Measurements from ENCODE around the gene DMRT3. TPM values are rescaled to one million over a fixed set of nuclear protein-coding genes. Genes with fewer than 3 reads are reported as not detected.
A peak's percentile ranks its signal among the peaks of the same experiment; 100 is the strongest.

DMRT3 gene
- total RNA-seq, 8 experiments from 2014 or later = 0.10 to 2.4 (median 0.80) TPM; not detected in 2

DNA sequence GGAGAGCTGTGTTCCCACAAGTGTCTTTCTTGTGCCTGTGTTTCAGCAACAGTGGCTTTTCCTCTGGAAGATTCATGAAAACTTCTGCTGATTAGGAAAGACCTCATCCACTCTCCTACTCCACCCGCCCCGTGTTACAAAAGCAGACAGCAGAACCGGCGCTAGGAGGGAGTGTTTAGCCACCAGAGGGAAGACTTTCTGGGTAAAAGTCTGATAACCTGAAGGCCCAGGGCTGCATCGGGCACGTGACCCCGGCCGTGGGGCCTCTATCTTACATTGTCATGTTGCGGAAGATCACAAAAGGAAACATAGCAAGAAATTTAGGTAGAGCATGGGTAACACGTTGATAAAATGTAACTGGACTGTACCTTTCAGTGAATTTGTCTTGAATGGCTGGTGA is 41.7 kb downstream of the DMRT3 start:
- H3K4me3 ChIP-seq = no peak overlapping the region
- in situ Hi-C loops (cut with MboI; ENCODE audit: low pct_unique_long_range_greater_than_20kb in 2 of 9, low sequenced_read_pairs in 9 of 9, unreplicated experiment in 9 of 9) = loop anchor here in 4 of 9 experiments (25.0 kb wide), 2 partner anchors 131 to 406 kb away; no protein-coding TSS in a partner anchor
- no peaks in the 10 kb centered on the region for H3K4me1 ChIP-seq (replicated peaks in 1 of 2)
- 0 to 45% (median 23%) methylated on average over 1 to 10 of the region's 10 CpGs for WGBS, 10 experiments
- peak in 3 of 8 experiments; percentile 27 to 65 (median 64) for ATAC-seq (replicated peaks in 6 of 8)
- H3K27ac ChIP-seq = no peak overlapping the region

DNA sequence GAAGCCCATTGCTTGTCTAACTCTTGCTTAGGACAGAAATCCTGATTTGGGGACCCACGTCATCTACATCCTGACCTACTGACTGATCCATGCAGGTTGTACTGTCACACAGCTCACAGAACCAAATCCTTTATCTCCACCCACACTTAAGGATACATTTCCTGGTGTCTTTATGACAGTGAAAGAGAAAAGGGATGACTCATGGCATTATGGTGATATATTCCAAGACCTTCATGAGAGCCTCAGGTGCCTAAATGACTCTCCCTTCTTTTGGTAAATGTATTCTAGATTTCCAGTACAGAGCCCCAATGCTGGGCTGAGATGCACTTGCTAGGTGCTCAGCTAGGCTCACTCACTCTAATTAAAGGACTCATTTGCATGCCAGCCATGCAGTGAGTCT is 47.7 kb downstream of the DMRT3 start:
- 0 to 100% (median 88%) methylated on average over 1 of the region's 1 CpG; no CpG with 5 or more reads in 3 of the 10 experiments for WGBS, 10 experiments
- in situ Hi-C loops (cut with MboI; ENCODE audit: low pct_unique_long_range_greater_than_20kb in 2 of 9, low sequenced_read_pairs in 9 of 9, unreplicated experiment in 9 of 9) = loop anchor here in 4 of 9 experiments (25.0 kb wide), 2 partner anchors 137 to 412 kb away; no protein-coding TSS in a partner anchor
- peak in 2 of 8 experiments; percentile 52 to 62 for ATAC-seq (replicated peaks in 6 of 8)

DNA sequence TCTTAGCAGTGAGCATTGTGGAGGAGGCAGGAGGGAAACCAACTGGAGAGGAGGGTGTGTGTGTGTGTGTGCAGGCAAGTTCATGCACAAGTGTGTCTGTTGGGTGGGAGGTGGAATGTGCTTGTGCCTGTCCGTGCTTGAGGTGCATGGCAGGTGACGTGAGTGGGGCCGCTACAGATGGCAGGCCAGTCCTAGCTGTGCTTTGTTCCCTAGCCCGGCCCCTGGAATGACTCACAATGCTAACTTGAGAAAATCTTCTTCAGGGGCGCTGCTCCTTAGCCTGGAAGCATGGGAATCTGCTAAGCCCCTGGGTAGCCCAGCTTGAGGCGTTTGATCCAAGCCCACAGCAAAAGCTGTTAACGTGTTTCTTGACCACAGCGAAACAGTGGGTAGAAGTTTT is 48.7 kb downstream of the DMRT3 start:
- Histone ChIP-seq H3K27ac (no peak overlapping the region), H3K4me1 (replicated peaks in 1 of 2) (no peaks in the 10 kb centered on the region), H3K4me3 (no peak overlapping the region)
- no peak for ATAC-seq (replicated peaks in 6 of 8)
- in situ Hi-C loops (cut with MboI; ENCODE audit: low pct_unique_long_range_greater_than_20kb in 2 of 9, low sequenced_read_pairs in 9 of 9, unreplicated experiment in 9 of 9) = no loop called here
- 0 to 71% (median 44%) methylated on average over 1 to 6 of the region's 8 CpGs; no CpG with 5 or more reads in 3 of the 10 experiments for WGBS, 10 experiments

More for the DNA sequence above, 47.7 kb downstream of the DMRT3 start:
- H3K4me1 ChIP-seq (replicated peaks in 1 of 2) = no peaks in the 10 kb centered on the region
- no peak overlapping the region for H3K27ac ChIP-seq
- H3K4me3 ChIP-seq = no peak overlapping the region

DNA sequence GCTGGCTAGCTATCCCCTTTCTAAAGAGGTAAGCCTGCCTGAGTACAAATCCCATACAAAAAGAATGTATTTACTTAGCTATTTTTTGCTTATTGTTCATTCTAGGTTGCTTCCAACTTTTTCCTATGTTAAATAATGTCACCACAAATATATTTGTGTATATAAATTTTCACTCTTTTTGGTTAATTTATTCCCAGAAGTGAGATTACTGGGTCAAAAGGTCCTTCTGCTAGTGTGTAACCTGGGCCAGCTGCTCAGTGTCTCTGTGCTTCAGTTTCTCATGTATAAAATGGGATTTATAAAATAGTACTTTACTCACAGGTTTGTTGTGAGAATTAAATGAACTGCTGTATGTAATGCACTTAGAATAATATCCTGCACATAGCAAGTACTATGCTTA is 49.8 kb downstream of the DMRT3 start:
- in situ Hi-C loops (cut with MboI; ENCODE audit: low pct_unique_long_range_greater_than_20kb in 2 of 9, low sequenced_read_pairs in 9 of 9, unreplicated experiment in 9 of 9) = no loop called here

DNA sequence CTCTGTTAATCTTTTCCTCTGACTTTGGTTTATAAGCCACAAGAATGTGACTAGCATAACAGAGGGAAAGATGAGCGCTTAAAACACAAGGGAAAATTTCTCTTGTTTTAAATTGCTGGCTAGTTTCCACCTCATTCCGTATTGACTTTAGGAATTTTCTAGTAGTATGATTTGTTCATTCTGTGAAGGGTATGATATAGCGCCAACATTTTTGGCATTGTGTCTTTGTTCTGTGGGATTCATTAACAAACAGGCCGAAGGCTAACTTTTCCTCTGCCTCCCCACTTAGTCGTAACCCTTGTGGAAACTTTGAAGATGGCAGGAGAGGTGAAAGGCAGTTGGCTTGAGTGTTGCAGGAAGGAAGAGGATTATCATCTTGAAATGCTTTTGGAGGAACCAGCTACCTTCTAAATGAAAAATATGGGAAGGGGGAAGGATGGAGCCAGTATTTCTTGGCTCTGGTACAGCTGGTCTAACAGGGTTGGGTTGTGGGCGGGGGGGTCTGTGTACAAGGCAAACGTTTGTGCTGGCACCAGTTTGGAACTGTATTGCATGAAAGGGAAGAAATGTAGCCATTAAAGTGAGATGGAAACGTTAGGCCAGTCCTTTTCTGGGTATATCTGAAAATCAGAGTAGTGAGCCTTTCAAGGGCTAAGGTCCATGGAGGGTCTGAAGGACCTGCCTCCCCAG is 52.2 kb downstream of the DMRT3 start:
- in situ Hi-C loops (cut with MboI; ENCODE audit: low pct_unique_long_range_greater_than_20kb in 2 of 9, low sequenced_read_pairs in 9 of 9, unreplicated experiment in 9 of 9) = no loop called here
- peak in 1 of 8 experiments; percentile 25 for ATAC-seq (replicated peaks in 6 of 8)

More for the DNA sequence above, 49.8 kb downstream of the DMRT3 start:
- Histone ChIP-seq H3K4me1 (replicated peaks in 1 of 2) (no peaks in the 10 kb centered on the region), H3K27ac (no peak overlapping the region), H3K4me3 (no peak overlapping the region)
- ATAC-seq (replicated peaks in 6 of 8) = no peak

DNA sequence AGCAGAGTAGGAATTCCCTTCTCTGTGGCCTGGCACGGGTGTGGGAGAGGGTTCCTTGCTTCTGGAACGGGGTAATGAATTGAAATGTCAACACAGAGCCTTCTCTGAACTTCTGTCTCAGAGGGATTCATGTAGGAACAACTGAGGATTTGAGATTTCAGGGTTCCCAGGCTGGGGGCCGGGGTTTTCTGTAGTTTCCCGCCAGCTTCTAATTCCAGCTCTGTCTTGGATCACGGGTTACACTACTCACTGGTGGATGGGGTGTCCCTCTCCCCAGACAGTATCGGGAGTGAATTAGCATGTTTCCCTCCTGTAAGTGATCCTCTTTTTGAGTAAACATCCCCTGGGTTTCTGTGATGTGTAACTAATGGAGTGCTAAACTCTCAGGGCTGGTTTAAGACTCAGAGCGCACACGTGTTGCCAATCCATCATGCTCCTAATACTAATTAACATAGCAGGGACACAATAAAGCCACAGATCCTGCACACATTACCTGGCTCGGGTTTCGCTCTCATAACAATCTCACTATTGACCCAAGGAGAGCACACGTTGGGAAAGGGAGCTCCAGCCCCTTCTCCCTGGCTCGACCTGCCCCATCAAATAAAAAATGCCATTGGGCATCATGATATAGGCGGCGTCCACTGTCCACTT is 55.6 kb downstream of the DMRT3 start:
- in situ Hi-C loops (cut with MboI; ENCODE audit: low pct_unique_long_range_greater_than_20kb in 2 of 9, low sequenced_read_pairs in 9 of 9, unreplicated experiment in 9 of 9) = no loop called here
- Histone ChIP-seq H3K4me1 (replicated peaks in 1 of 2) (no peaks in the 10 kb centered on the region), H3K27ac (no peak overlapping the region), H3K4me3 (no peak overlapping the region)
- ATAC-seq (replicated peaks in 6 of 8) = no peak
- WGBS, 10 experiments = 41 to 80% (median 60%) methylated on average over 1 to 8 of the region's 14 CpGs; no CpG with 5 or more reads in 2 of the 10 experiments

More for the DNA sequence above, 52.2 kb downstream of the DMRT3 start:
- no peak overlapping the region for H3K27ac ChIP-seq
- 21 to 100% (median 75%) methylated on average over 2 to 8 of the region's 8 CpGs for WGBS, 10 experiments
- no peak overlapping the region for H3K4me3 ChIP-seq
- no peaks in the 10 kb centered on the region for H3K4me1 ChIP-seq (replicated peaks in 1 of 2)

DNA sequence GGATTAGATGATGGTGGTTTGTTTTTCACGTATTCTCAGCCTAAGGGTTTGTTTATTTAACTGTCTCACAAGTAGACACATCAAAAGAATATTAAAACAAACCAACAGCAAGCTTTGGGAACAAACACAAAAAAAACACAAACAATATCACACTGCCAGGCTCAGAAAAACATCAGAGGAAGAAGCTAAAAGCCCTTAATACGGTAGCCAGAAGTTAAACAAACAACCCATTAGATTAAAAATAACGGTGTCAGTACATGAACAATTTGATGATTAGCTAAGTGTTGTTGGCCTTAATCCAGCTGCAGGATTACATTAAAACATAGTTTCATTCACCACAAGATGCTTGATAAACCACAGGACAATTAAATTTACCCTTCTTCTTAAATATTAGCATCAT is 57.8 kb downstream of the DMRT3 start:
- Histone ChIP-seq H3K4me1 (replicated peaks in 1 of 2) (no peaks in the 10 kb centered on the region), H3K4me3 (no peak overlapping the region), H3K27ac (no peak overlapping the region)
- 20 to 100% (median 68%) methylated on average over 1 to 3 of the region's 3 CpGs for WGBS, 10 experiments
- in situ Hi-C loops (cut with MboI; ENCODE audit: low pct_unique_long_range_greater_than_20kb in 2 of 9, low sequenced_read_pairs in 9 of 9, unreplicated experiment in 9 of 9) = no loop called here
- ATAC-seq (replicated peaks in 6 of 8) = no peak

DNA sequence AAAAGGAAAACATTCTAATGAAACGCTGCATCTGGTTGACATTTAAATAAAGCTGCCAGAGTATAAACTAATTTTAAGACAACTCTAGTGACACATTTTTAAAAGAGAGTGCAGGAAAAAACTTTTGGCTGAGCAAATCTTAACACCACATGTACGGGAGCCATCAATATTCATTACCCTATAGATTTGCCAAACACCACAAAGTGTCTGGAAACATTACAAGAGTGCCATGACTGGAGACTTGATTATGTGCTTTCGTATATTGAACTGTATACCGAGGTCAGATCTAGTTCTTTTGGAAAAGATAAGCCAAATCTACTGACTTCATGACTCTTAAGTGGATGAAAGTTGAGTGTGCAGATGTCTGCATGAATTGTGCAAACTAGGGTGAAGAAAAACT is 63.1 kb downstream of the DMRT3 start:
- in situ Hi-C loops (cut with MboI; ENCODE audit: low pct_unique_long_range_greater_than_20kb in 2 of 9, low sequenced_read_pairs in 9 of 9, unreplicated experiment in 9 of 9) = no loop called here
- Histone ChIP-seq H3K27ac (no peak overlapping the region), H3K4me1 (replicated peaks in 1 of 2) (no peaks in the 10 kb centered on the region), H3K4me3 (no peak overlapping the region)
- 0 to 85% (median 34%) methylated on average over 2 to 4 of the region's 4 CpGs; no CpG with 5 or more reads in 1 of the 10 experiments for WGBS, 10 experiments
- no peak for ATAC-seq (replicated peaks in 6 of 8)

Other genes starting within 250 kb of the DMRT3 start
- under 1 TPM in 3 of 8 experiments, not detected in 5; 0.05 to 0.45 (median 0.08) TPM for gene DMRT1, start 135.0 kb upstream of the DMRT3 start, total RNA-seq
- gene DMRT2, start 73.7 kb downstream of the DMRT3 start, total RNA-seq = 10 to 100 TPM in 1 of 8 experiments, 1 to 10 TPM in 1, under 1 TPM in 6; 0.05 to 57.3 (median 0.60) TPM

Data from motor neuron (in vitro differentiated cells).